Astrocyte (in vitro differentiated cells and primary cell): ENCODE results near the gene GLIPR1L1. TPM values are rescaled to one million over a fixed set of nuclear protein-coding genes. Genes with fewer than 3 reads are reported as not detected.

ENCODE experiments used
- DNase-seq: peaks from one replicate; pipeline ENCODE4 v3.0.0-alpha.2; 2010; ENCODE audit warnings: low read depth
- FAIRE-seq: peaks from 2 replicates; lab custom pipeline; 2011; peaks lifted over from hg19 to GRCh38; lab: Jason Lieb, UNC
- H2AFZ ChIP-seq: 2 replicates; pipeline ENCODE4 v1.6.0; 2012; ENCODE audit warnings: low read depth, low read length, inconsistent platforms
- H3K27ac ChIP-seq: 2 replicates; pipeline ENCODE4 v1.5.1; 2011; ENCODE audit warnings: low read depth, low read length, inconsistent platforms
- H3K27me3 ChIP-seq: 2 replicates; pipeline ENCODE4 v1.6.0; 2011; ENCODE audit warnings: low read length, inconsistent platforms; ENCODE audit not compliant: insufficient read depth
- H3K36me3 ChIP-seq: 2 replicates; pipeline ENCODE4 v1.5.1; 2011; ENCODE audit warnings: low read length, inconsistent platforms; ENCODE audit not compliant: insufficient read depth
- H3K4me1 ChIP-seq: 2 replicates; pipeline ENCODE4 v1.5.1; 2011; ENCODE audit warnings: low read length, inconsistent platforms; ENCODE audit not compliant: insufficient read depth
- H3K4me2 ChIP-seq: 2 replicates; pipeline ENCODE4 v1.6.0; 2012; ENCODE audit warnings: low read length, inconsistent platforms
- H3K4me3 ChIP-seq: 2 replicates; pipeline ENCODE4 v1.5.1; 2011; ENCODE audit warnings: low read depth, mild to moderate bottlenecking, low read length, inconsistent platforms; ENCODE audit not compliant: insufficient read depth
- H3K79me2 ChIP-seq: 2 replicates; pipeline ENCODE4 v1.6.0; 2012; ENCODE audit warnings: mild to moderate bottlenecking, low read length, inconsistent platforms; ENCODE audit not compliant: insufficient read depth
- H3K9ac ChIP-seq: 2 replicates; pipeline ENCODE4 v1.6.0; 2012; ENCODE audit warnings: mild to moderate bottlenecking, low read length, inconsistent platforms
- H3K9me3 ChIP-seq: 2 replicates; pipeline ENCODE4 v1.5.1; 2012; ENCODE audit warnings: low read depth, mild to moderate bottlenecking, low read length, inconsistent platforms; ENCODE audit not compliant: insufficient read depth
- H4K20me1 ChIP-seq: 2 replicates; pipeline ENCODE4 v1.6.0; 2012; ENCODE audit warnings: low read length, inconsistent platforms; ENCODE audit not compliant: insufficient read depth
- H3K27ac Mint-ChIP-seq: one replicate; pipeline ENCODE4 v1.8.0; 2021; ENCODE audit warnings: mild to moderate bottlenecking, mixed read lengths; ENCODE audit not compliant: unreplicated experiment
- H3K27me3 Mint-ChIP-seq: one replicate; pipeline ENCODE4 v1.8.0; 2021; ENCODE audit warnings: low read depth, mixed read lengths; ENCODE audit not compliant: unreplicated experiment
- H3K36me3 Mint-ChIP-seq: one replicate; pipeline ENCODE4 v1.8.0; 2021; ENCODE audit warnings: low read depth, mixed read lengths; ENCODE audit not compliant: unreplicated experiment
- H3K4me1 Mint-ChIP-seq: one replicate; pipeline ENCODE4 v1.8.0; 2021; ENCODE audit warnings: low read depth, mixed read lengths; ENCODE audit not compliant: unreplicated experiment
- H3K4me3 Mint-ChIP-seq: one replicate; pipeline ENCODE4 v1.8.0; 2021; ENCODE audit warnings: mild to moderate bottlenecking, moderate library complexity, mixed read lengths; ENCODE audit not compliant: unreplicated experiment
- H3K9me3 Mint-ChIP-seq: one replicate; pipeline ENCODE4 v1.8.0; 2021; ENCODE audit warnings: mild to moderate bottlenecking, mixed read lengths; ENCODE audit not compliant: unreplicated experiment
- CTCF ChIP-seq: IDR thresholded peaks from 2 replicates; pipeline ENCODE4 v1.5.1; 2011; ENCODE audit warnings: low read depth, mild to moderate bottlenecking, inconsistent platforms, low read length, moderate library complexity; ENCODE audit not compliant: insufficient read depth
- EZH2 ChIP-seq: IDR thresholded peaks from 2 replicates; pipeline ENCODE4 v1.6.1; 2012; ENCODE audit warnings: mild to moderate bottlenecking, low read length, inconsistent platforms; ENCODE audit not compliant: insufficient read depth
- total RNA-seq: library from RNA; stranded (reverse); gene quantifications from 2 replicates; pipeline ENCODE4 v1.2.1, GENCODE V29; 2021

Gene GLIPR1L1
- total RNA-seq, 1 donor from 2014 or later: not detected

DNA sequence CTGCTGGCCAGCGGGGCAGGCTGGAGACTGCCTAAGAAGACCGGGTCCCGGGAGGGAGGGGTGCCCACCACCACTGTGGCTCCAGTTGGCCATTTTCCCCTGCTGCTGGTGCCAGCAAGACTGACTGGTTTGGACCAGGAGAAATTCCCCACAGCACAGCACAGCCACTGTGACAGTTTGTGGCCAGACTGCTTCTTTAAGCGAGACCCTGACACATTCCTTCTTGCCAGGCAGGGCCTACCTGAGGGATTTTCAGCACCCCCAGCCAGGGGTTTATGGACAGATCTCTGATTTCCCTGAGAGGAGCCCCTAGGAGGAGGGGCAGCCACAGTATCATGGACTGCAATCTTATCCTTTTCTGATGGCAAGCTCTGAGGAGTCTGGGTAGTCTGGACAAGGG lies 15.5 kb downstream of the GLIPR1L1 start:
- no peaks in the 10 kb centered on the region for H3K79me2 ChIP-seq
- H3K27me3 ChIP-seq: no peaks in the 10 kb centered on the region
- Mint-ChIP-seq H3K4me1 (peaks cover 2% of the 10 kb centered on the region), H3K27me3 (no peaks in the 10 kb centered on the region), H3K9me3 (peaks cover 9% of the 10 kb centered on the region), H3K27ac (no peak overlapping the region), H3K36me3 (no peaks in the 10 kb centered on the region), H3K4me3 (no peak overlapping the region)
- H4K20me1 ChIP-seq: no peaks in the 10 kb centered on the region
- TF ChIP-seq EZH2: no peak
- TF ChIP-seq CTCF: no peak
- no peak for FAIRE-seq
- no peaks in the 10 kb centered on the region for H3K9me3 ChIP-seq
- no peaks in the 10 kb centered on the region for H3K36me3 ChIP-seq
- no peaks in the 10 kb centered on the region for H3K4me1 ChIP-seq
- H3K9ac ChIP-seq: no peak overlapping the region
- no peak overlapping the region for H2AFZ ChIP-seq
- no peak overlapping the region for H3K27ac ChIP-seq
- no peak overlapping the region for H3K4me2 ChIP-seq
- no peak for DNase-seq
- H3K4me3 ChIP-seq: no peak overlapping the region

GRCh38 chr12:75350413-75350812 lies 15.9 kb downstream of the GLIPR1L1 start:
- no peak for DNase-seq
- H3K4me2 ChIP-seq: no peak overlapping the region
- no peak overlapping the region for H3K27ac ChIP-seq
- H4K20me1 ChIP-seq: no peaks in the 10 kb centered on the region
- no peaks in the 10 kb centered on the region for H3K9me3 ChIP-seq
- Mint-ChIP-seq H3K27me3 (no peaks in the 10 kb centered on the region), H3K4me3 (no peak overlapping the region), H3K27ac (no peak overlapping the region), H3K9me3 (peaks cover 12% of the 10 kb centered on the region), H3K36me3 (no peaks in the 10 kb centered on the region), H3K4me1 (peaks cover under 1% of the 10 kb centered on the region)
- H3K4me1 ChIP-seq: no peaks in the 10 kb centered on the region
- H3K79me2 ChIP-seq: no peaks in the 10 kb centered on the region
- H3K27me3 ChIP-seq: no peaks in the 10 kb centered on the region
- no peak for FAIRE-seq
- H3K36me3 ChIP-seq: no peaks in the 10 kb centered on the region
- no peak for TF ChIP-seq CTCF
- no peak for TF ChIP-seq EZH2
- H3K9ac ChIP-seq: no peak overlapping the region
- no peak overlapping the region for H3K4me3 ChIP-seq
- H2AFZ ChIP-seq: no peak overlapping the region

DNA sequence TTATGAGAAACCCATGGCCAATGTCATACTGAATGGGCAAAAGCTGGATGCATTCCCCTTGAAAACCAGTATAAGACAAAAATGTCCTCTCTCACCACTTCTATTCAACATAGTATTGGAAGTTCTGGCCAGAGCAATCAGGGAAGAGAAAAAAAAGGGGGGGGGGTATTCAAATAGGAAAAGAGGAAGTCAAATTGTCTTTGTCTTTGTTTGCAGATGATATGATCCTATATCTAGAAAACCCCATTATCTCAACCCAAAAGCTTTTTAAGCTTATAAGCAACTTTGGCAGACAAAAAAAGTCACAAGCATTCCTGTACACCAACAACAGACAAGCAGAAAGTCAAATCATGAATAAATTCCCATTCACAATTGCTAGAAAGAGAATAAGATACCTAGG lies 19.5 kb downstream of the GLIPR1L1 start:
- Mint-ChIP-seq H3K4me3 (no peak overlapping the region), H3K27ac (no peak overlapping the region), H3K4me1 (no peaks in the 10 kb centered on the region), H3K9me3 (peaks cover 15% of the 10 kb centered on the region), H3K27me3 (no peaks in the 10 kb centered on the region), H3K36me3 (no peaks in the 10 kb centered on the region)
- no peak for DNase-seq
- FAIRE-seq: no peak
- H4K20me1 ChIP-seq: no peaks in the 10 kb centered on the region
- H3K79me2 ChIP-seq: no peaks in the 10 kb centered on the region
- H3K36me3 ChIP-seq: no peaks in the 10 kb centered on the region
- no peak overlapping the region for H3K4me3 ChIP-seq
- no peak overlapping the region for H3K4me2 ChIP-seq
- no peaks in the 10 kb centered on the region for H3K27me3 ChIP-seq
- no peak overlapping the region for H2AFZ ChIP-seq
- no peak for TF ChIP-seq EZH2
- TF ChIP-seq CTCF: no peak
- H3K27ac ChIP-seq: no peak overlapping the region
- H3K9me3 ChIP-seq: no peaks in the 10 kb centered on the region
- no peak overlapping the region for H3K9ac ChIP-seq
- no peaks in the 10 kb centered on the region for H3K4me1 ChIP-seq
